ENCODE results near the gene CKMT1B.
"Not testable (repeated sequence)": the region's sequence is repeated elsewhere in the genome, so short reads cannot be mapped to it uniquely, and the experiment has no call there.

- not testable (repeated sequence) for TF ChIP-seq CTCF, POLR2A, EP300 (IDR thresholded peaks at IDR 0.05)
Observed at GRCh38 chr15:43593328-43594190, at the start of gene CKMT1B.
